Activated CD4-positive, alpha-beta T cell treated with anti-CD3 and anti-CD28 coated beads, Interleukin-2, Interleukin-4, amounts not matched to agents 100 ng/mL and 50 ng/mL, durations not matched to agents 16 hours and 8 hours (primary cell): ENCODE data around the gene BCL2L1.

ENCODE experiments used
- DNase-seq: peaks from one replicate; pipeline ENCODE4 v3.0.0-alpha.2; 2020; ENCODE audit warnings: low spot score

The BCL2L1 gene

GRCh38 chr20:31723319-31724078 is 831 bp upstream of the BCL2L1 start:
- peak; percentile 99 for DNase-seq

- no peak for DNase-seq
Observed at GRCh38 chr20:31723069-31723318, 326 bp upstream of the BCL2L1 start.

GRCh38 chr20:31721408-31722256 is 1.0 kb downstream of the BCL2L1 start:
- DNase-seq: no peak

GRCh38 chr20:31720486-31721407 is 1.9 kb downstream of the BCL2L1 start:
- peak; percentile 48 for DNase-seq

GRCh38 chr20:31719644-31720485 is 2.8 kb downstream of the BCL2L1 start:
- DNase-seq: no peak

GRCh38 chr20:31718952-31719643 is 3.6 kb downstream of the BCL2L1 start:
- DNase-seq: peak; percentile 58

- peak; percentile 81 for DNase-seq
Observed at GRCh38 chr20:31717478-31718201, 5.0 kb downstream of the BCL2L1 start.

GRCh38 chr20:31716818-31717477 is 5.7 kb downstream of the BCL2L1 start:
- DNase-seq: no peak

GRCh38 chr20:31716351-31716750 is 6.3 kb downstream of the BCL2L1 start:
- DNase-seq: no peak

- no peak for DNase-seq
Observed at GRCh38 chr20:31715766-31716165, 6.9 kb downstream of the BCL2L1 start.

- DNase-seq: no peak
Observed at GRCh38 chr20:31713312-31714273, 9.1 kb downstream of the BCL2L1 start.

GRCh38 chr20:31712564-31713311 is 9.9 kb downstream of the BCL2L1 start:
- DNase-seq: no peak

GRCh38 chr20:31712112-31712553 is 10.5 kb downstream of the BCL2L1 start:
- no peak for DNase-seq

- no peak for DNase-seq
Observed at GRCh38 chr20:31711179-31712111, 11.2 kb downstream of the BCL2L1 start.

GRCh38 chr20:31710423-31711108 is 12.1 kb downstream of the BCL2L1 start:
- no peak for DNase-seq

- no peak for DNase-seq
Observed at GRCh38 chr20:31709939-31710338, 12.7 kb downstream of the BCL2L1 start.
